Right cardiac atrium (tissue), 5 donors: Measurements from ENCODE around the gene MTCH1. TPM values are rescaled to one million over a fixed set of nuclear protein-coding genes. Genes with fewer than 3 reads are reported as not detected.

ENCODE experiments used
- ATAC-seq, 2 donors: fragments of 200-7000 bp; cut with Tn5 transposase; one replicate each; pipeline versions ENCODE4 v1.8.0 to v1.9.1; 2020; ENCODE audit warnings: moderate library complexity in 2 of 2, mild to moderate bottlenecking in 1 of 2
- DNase-seq, 3 donors: peaks; one replicate each; pipeline ENCODE4 v3.0.0-alpha.2; 2020
- H3K27ac ChIP-seq: one replicate; pipeline ENCODE4 v1.5.1; 2013; ENCODE audit warnings: mild to moderate bottlenecking, low read length, control low read depth, moderate library complexity
- H3K27me3 ChIP-seq: one replicate; pipeline ENCODE4 v1.6.1; 2013; ENCODE audit not compliant: control insufficient read depth, insufficient read depth
- H3K4me1 ChIP-seq: one replicate; pipeline ENCODE4 v1.6.1; 2013; ENCODE audit warnings: low read length; ENCODE audit not compliant: control insufficient read depth, insufficient read depth
- H3K4me3 ChIP-seq: one replicate; pipeline ENCODE4 v1.5.1; 2013; ENCODE audit warnings: low read length, control low read depth
- H3K9me3 ChIP-seq: one replicate; pipeline ENCODE4 v1.6.1; 2013; ENCODE audit warnings: low read length; ENCODE audit not compliant: control insufficient read depth
- WGBS: extraction: QIAGEN DNeasy Blood & Tissue Kit; methylation state at CpG from one replicate; pipeline ENCODE4 v1.1.7; 2013; 5-methylcytosine and 5-hydroxymethylcytosine counted together
- intact Hi-C, 4 donors: fragments of 100-400 bp; cut with DNase I; formaldehyde crosslinking; loops; one replicate each; pipeline versions ENCODE4 v1.11.0 to v1.14.0; 2022 to 2023
- polyA plus RNA-seq: library from polyadenylated mRNA; stranded (reverse); fragments of 200-250 nt; gene quantifications from one replicate; pipeline ENCODE4 v1.2.3, GENCODE V29; 2013
- total RNA-seq, 4 donors: library from RNA; stranded (reverse); fragmentation: NEBNext Ultra II Directional; extraction: Animal tissue kit (Norgen Biotek cat#: 25700); gene quantifications; one replicate each; pipeline ENCODE4 v1.2.1, GENCODE V29; 2021
- donor health status: healthy with polysubstance abuse.
- donor health status: DM: no; HTN: yes; CAD: no.
- donor health status: DM: no; HTN: no; CAD: no.
- donor health status: DM: no; HTN: yes; CAD: no; lungs with severe emphysema.
- donor health status: DM: yes; HTN: yes; CAD: no.

The MTCH1 gene
- total and polyA plus RNA-seq, 5 donors: 198 to 249 (median 225) TPM

GRCh38 chr6:36989264-36989663, 3.3 kb upstream of the MTCH1 start:
- no peaks in the 10 kb centered on the region for H3K27me3 ChIP-seq
- peaks cover 7% of the 10 kb centered on the region for H3K4me1 ChIP-seq
- no peak overlapping the region for H3K27ac ChIP-seq
- no peak for ATAC-seq
- WGBS: 83% methylated on average over 6 of the region's 6 CpGs
- intact Hi-C loops: loop anchor here in 1 of 4 donors (10.0 kb wide), 1 partner anchor 224 kb away; no protein-coding TSS in a partner anchor
- no peak for DNase-seq
- no peaks in the 10 kb centered on the region for H3K9me3 ChIP-seq
- H3K4me3 ChIP-seq: no peak overlapping the region

- H3K4me1 ChIP-seq: peaks cover 13% of the 10 kb centered on the region
- H3K27ac ChIP-seq: peak overlapping the region; percentile 87
- H3K4me3 ChIP-seq: peak overlapping the region; percentile 88
- 2% methylated on average over 8 of the region's 8 CpGs for WGBS
- H3K9me3 ChIP-seq: no peaks in the 10 kb centered on the region
- ATAC-seq: no peak
- DNase-seq: no peak
- H3K27me3 ChIP-seq: no peaks in the 10 kb centered on the region
- intact Hi-C loops: loop anchor here in 1 of 4 donors (10.0 kb wide), 1 partner anchor 222 kb away; no protein-coding TSS in a partner anchor
Measured at GRCh38 chr6:36986704-36987047, 680 bp upstream of the MTCH1 start.

DNA sequence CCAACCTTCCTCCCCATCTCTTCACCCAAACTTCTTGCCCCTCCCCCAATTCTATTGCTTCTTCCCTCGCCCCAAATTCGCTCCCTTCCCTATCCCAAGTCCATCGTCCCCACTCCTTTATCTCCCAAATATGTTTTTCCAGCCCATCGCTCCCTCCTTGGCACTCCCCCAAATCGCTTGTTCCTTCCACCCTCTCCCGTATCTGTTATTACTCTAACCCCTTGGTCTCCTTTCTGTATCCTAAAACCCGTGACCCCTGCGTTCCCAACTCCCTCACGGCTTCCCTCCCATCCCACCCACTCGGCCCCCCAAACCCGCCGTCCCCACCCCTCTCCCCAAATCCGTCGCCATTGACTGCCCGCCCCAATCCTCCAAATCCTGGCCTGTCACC, 584 bp downstream of the MTCH1 start:
- intact Hi-C loops: loop anchor here in 1 of 4 donors (10.0 kb wide), 1 partner anchor 221 kb away; no protein-coding TSS in a partner anchor
- ATAC-seq: no peak

DNA sequence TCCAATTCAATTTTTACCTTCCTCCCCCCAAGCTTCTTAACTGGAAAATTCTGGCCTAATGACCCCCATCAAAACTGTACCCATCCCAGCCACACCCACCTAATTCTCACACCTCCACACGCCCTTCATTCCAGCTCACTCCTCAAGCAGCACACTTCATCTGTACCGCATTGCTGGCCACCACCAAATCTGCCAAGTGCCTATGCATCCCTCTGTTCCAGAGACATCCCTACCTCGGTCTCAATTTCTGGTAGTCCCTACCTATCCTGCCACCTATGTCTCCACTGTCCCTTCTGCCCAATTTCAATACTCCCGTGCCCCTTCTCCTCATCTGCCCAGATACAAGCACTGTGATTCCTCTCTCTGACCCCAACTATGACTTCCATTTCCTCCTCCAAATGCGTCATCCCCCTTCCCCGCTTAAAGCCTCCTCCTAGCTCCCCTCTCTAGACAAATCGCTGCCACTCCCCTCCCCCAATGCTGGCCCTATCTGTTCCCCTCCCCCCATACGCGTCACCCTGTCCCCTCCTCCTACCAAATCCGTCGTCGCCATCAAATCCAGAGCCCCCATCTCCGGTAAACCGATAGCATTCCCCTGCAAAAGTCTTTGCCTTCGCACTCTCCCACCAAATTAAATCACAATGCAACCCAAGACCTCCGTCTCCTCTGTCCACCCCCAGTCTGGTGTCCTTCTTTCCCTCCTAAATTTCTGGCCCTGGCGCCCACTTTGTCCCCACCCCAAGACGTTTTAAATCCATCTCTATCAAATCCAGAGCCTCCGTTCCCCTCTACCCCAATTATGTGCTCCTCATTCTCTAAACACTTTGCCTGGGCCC, 1.2 kb downstream of the MTCH1 start:
- H3K4me1 ChIP-seq: peaks cover 20% of the 10 kb centered on the region
- WGBS: 4% methylated on average over 19 of the region's 19 CpGs
- DNase-seq (peak; percentile 74 to 84 (median 79)), ATAC-seq (peak in 1 of 2 donors; percentile 52)
- H3K4me3 ChIP-seq: peak overlapping the region; percentile 88
- H3K27me3 ChIP-seq: no peaks in the 10 kb centered on the region
- no peaks in the 10 kb centered on the region for H3K9me3 ChIP-seq
- H3K27ac ChIP-seq: peak overlapping the region; percentile 83
- intact Hi-C loops: loop anchor here in 3 of 4 donors (5.0 to 10.0 kb wide), 2 partner anchors 97 to 220 kb away; partner anchors contain the start of gene C6orf89 (in 2 of the 3)

More for the DNA sequence above, 584 bp downstream of the MTCH1 start:
- Histone ChIP-seq H3K4me3 (peak overlapping the region; percentile 88), H3K27ac (peak overlapping the region; percentile 87), H3K27me3 (no peaks in the 10 kb centered on the region), H3K4me1 (peaks cover 20% of the 10 kb centered on the region), H3K9me3 (no peaks in the 10 kb centered on the region)
- DNase-seq: peak in 1 of 3 donors; percentile 48
- WGBS: under 1% methylated on average over 15 of the region's 15 CpGs

GRCh38 chr6:36983538-36983937, 2.5 kb downstream of the MTCH1 start:
- ATAC-seq (no peak), DNase-seq (no peak)
- peaks cover 23% of the 10 kb centered on the region for H3K4me1 ChIP-seq
- intact Hi-C loops: loop anchor here in 3 of 4 donors (5.0 to 10.0 kb wide), 2 partner anchors 96 to 219 kb away; partner anchors contain the start of gene C6orf89 (in 2 of the 3)
- H3K9me3 ChIP-seq: no peaks in the 10 kb centered on the region
- no peak overlapping the region for H3K4me3 ChIP-seq
- no peak overlapping the region for H3K27ac ChIP-seq
- H3K27me3 ChIP-seq: no peaks in the 10 kb centered on the region
- WGBS: 73% methylated on average over 3 of the region's 3 CpGs

DNA sequence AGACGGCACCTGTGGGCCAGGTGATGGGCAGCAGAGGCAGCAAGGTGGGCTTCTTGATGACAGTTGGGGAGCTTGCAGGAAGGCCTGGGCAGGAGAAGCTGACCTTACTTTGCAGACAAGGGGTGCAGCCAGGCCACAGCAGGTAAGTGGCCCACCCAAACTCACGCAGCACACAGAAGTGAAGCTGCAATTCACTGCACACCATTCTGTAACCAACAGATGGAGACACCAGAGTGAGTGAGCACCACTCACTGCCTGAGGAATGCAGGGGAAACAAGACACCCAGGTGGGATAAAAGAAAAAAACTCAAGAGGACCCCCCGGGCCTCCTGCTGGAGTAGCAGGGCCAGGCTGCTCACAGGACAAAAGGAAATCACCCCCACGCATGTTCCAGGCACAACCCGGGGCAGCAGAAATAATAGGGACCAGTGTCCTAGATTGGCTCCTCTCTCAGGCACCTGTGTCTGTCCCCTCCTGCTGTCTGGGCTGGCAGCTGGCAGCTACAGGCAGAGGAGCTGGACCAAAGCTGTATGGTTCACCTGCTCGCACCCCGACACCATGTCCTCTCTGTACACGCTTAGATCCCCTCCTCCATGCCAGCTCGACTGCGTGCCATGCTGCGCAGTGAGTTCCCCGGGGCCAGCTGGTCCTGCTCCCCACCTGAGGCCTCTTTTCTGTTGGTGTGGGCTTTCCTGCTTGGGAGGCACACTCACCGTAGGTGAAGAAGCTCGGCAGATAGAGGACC, 4.9 kb downstream of the MTCH1 start:
- Histone ChIP-seq H3K27me3 (no peaks in the 10 kb centered on the region), H3K9me3 (no peaks in the 10 kb centered on the region), H3K4me1 (peaks cover 24% of the 10 kb centered on the region), H3K4me3 (no peak overlapping the region), H3K27ac (peak overlapping the region; percentile 19)
- WGBS: 62% methylated on average over 14 of the region's 14 CpGs
- ATAC-seq: no peak
- intact Hi-C loops: loop anchor here in 3 of 4 donors (5.0 to 10.0 kb wide), 2 partner anchors 94 to 216 kb away; partner anchors contain the start of gene C6orf89 (in 2 of the 3)
- DNase-seq: no peak

DNA sequence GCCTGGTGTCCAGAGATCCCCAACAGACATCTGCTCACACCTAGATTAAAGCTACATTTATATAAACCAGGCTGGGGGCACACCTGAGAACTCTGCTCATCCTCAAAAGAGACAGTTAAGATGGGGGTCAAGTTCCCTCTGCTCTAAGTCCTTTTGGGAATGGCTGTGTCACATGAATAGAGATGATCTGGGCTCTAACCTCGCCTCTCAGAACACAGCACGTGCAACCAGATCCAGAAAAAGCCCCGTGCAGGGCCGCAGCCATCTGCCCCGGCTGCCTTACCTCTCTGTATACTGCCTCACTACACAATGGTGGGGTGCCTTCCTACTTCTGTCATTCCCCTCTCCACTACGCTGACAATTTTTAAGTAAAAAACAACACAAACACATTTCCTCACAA, 5.9 kb downstream of the MTCH1 start:
- H3K27me3 ChIP-seq: no peaks in the 10 kb centered on the region
- no peaks in the 10 kb centered on the region for H3K9me3 ChIP-seq
- H3K27ac ChIP-seq: peak overlapping the region; percentile 13
- H3K4me1 ChIP-seq: peaks cover 27% of the 10 kb centered on the region
- no peak for ATAC-seq
- no peak overlapping the region for H3K4me3 ChIP-seq
- no peak for DNase-seq
- intact Hi-C loops: loop anchor here in 3 of 4 donors (5.0 to 10.0 kb wide), 2 partner anchors 93 to 215 kb away; partner anchors contain the start of gene C6orf89 (in 2 of the 3)
- 44% methylated on average over 6 of the region's 6 CpGs for WGBS

GRCh38 chr6:36979347-36979742, 6.7 kb downstream of the MTCH1 start:
- DNase-seq: peak; percentile 61 to 76 (median 74)
- Histone ChIP-seq H3K9me3 (no peaks in the 10 kb centered on the region), H3K27me3 (no peaks in the 10 kb centered on the region), H3K4me1 (peaks cover 24% of the 10 kb centered on the region), H3K27ac (peak overlapping the region; percentile 33), H3K4me3 (no peak overlapping the region)
- 25% methylated on average over 4 of the region's 4 CpGs for WGBS
- ATAC-seq: peak; percentile 38 to 61
- intact Hi-C loops: loop anchor here in 2 of 4 donors (5.0 to 10.0 kb wide), 2 partner anchors 75 to 92 kb away; partner anchors contain the start of gene C6orf89 (in 1 of the 2)

GRCh38 chr6:36978421-36979346, 7.3 kb downstream of the MTCH1 start:
- intact Hi-C loops: loop anchor here in 2 of 4 donors (5.0 to 10.0 kb wide), 2 partner anchors 74 to 91 kb away; partner anchors contain the start of gene C6orf89 (in 1 of the 2)
- H3K9me3 ChIP-seq: no peaks in the 10 kb centered on the region
- peak overlapping the region; percentile 33 for H3K27ac ChIP-seq
- DNase-seq: no peak
- peaks cover 18% of the 10 kb centered on the region for H3K4me1 ChIP-seq
- 75% methylated on average over 11 of the region's 11 CpGs for WGBS
- no peak overlapping the region for H3K4me3 ChIP-seq
- no peaks in the 10 kb centered on the region for H3K27me3 ChIP-seq
- ATAC-seq: no peak

- ATAC-seq (no peak), DNase-seq (peak in 2 of 3 donors; percentile 55 to 65)
- Histone ChIP-seq H3K27ac (no peak overlapping the region), H3K4me3 (no peak overlapping the region), H3K4me1 (peaks cover 22% of the 10 kb centered on the region), H3K27me3 (no peaks in the 10 kb centered on the region), H3K9me3 (no peaks in the 10 kb centered on the region)
- 69% methylated on average over 16 of the region's 16 CpGs for WGBS
- intact Hi-C loops: loop anchor here in 2 of 4 donors (5.0 to 10.0 kb wide), 2 partner anchors 73 to 90 kb away; partner anchors contain the start of gene C6orf89 (in 1 of the 2)
Measured at GRCh38 chr6:36977470-36977941, 8.5 kb downstream of the MTCH1 start.
